Measurements from ENCODE around the gene ADGRB3.
A peak's percentile ranks its signal among the peaks of the same experiment; 100 is the strongest.
"Not testable (repeated sequence)": the region's sequence is repeated elsewhere in the genome, so short reads cannot be mapped to it uniquely, and the experiment has no call there.

The ADGRB3 gene

DNA sequence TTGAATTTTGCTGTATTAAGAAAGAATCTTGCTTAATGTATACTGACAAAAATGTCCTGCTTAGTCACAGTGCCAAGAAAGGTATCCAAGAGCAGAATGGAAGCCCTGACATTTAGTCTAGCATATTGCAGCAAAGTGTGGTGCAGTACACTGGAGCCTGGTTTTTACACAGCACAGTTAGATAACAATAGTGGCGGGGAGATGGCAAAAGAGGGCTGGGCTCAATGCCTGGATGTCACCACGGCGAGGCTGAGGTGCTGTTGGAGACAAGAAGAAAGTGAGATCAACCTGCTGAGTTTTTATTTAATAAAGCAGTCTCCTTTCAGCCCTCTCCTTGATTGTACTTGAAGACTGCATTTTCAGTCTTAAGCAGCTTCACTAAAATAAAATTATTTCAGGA, 735.7 kb downstream of the ADGRB3 start:
- no peak for DNase-seq

DNA sequence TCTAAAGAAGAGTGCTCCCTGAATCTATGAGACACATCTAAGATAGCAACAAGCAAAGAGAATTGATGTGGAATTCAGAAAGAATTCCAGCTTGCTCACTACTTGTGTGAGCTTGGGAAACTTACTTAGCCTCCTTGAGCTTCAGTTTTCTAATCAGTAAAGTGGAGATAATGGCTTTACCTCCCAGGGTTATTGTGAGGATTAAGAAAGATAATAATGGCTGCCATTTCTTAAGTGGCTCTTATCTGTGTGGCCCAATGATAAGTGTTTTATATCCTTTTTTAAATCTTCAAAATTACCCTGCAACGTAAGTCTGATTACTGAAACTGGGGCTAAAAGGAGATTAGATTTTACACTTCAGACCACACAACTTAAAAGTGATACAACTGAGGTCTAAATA, 743.2 kb downstream of the ADGRB3 start:
- no peak for DNase-seq

DNA sequence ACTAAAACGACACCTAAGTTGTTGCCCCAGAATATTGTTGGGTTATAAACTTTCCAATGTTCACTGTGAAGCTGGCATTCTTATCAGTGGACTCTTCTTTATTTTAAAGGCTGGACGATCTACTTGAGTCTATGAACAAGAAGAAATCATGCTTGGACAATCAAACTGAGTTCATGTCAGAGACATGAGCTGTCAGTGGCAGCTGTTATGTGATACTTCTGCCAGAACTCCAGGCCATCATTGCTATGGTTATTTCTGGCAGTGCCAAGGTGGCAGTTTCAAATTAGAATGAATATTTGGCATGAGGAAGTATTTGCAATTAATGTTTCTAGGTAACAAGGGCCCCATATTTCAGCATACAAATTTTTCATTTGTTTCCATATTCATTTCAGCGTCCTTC, 744.4 kb downstream of the ADGRB3 start:
- DNase-seq: no peak

DNA sequence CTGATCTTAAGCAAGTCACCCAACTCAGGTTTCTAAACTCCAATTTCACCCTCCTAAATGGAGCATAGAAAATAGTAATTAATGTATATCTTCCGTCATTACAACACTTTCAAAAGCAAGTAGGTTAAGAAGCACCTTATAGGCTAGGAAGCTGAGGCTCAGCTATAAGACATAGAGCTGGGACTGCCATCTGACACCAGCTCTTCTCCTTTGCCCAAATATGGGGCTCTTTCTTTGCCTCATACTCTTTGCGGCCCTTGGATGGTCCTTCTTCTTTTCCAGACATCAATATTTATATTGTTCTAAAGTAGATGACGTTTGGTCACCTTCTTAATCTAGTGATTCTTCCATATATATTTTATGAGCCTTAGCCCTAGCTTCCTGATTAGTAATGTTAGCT, 748.5 kb downstream of the ADGRB3 start:
- DNase-seq: no peak

DNA sequence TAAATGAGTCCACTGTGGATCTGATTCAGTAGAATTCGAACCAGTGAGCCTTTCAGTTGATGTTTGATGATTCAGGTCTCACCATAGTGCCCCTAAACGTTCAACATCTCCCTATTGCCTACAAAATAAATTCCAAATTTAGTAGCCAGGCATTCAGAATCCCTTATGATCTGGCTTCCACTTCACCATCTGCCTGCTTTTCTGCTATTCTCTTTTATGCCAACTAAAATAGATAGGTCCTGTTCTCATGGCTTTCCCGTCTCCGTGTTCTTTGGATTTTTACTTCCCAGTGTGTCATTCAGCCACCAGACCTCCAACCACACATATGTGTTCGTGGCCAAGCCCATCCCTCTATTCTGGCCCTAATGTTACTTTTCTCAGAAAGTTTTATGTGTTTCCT, 751.3 kb downstream of the ADGRB3 start:
- no peak for DNase-seq

DNA sequence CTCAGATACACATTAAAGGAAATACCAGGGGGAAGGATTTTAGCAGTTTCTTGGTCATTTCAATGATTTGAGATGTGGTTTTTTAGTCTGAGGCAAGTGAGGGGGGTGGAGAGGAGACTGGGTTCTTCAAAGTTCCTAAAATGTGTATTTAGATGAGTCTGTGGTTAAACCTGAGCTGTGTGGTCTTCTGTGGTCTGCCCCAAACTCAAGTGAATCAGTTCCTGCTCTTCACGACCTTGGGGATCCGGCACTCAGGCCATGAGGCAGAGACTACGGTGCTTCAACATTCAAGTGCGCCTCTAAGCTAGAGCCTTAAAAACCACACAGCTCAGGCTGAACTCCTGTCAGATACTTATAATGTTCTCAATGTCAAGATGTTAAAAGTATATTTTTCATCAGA, 755.0 kb downstream of the ADGRB3 start:
- no peak for DNase-seq

DNA sequence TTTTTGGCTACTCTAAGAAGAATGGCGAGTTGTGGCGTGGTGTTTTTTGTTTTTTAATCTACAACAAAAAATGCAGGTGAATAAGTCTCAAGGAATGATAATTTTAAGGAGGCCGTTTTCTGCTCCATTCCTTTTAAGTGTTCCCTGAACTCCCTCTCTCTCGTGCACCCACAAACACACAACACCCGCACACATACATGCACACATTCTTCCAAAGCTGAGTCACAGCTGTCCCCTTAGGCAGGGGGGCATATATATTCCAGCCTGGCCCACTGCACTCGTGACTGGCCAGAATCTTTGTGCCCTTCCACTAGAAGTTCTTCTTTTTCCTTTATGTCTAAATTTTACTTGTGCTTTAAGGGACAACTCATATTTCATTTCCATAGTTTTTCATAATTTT, 756.0 kb downstream of the ADGRB3 start:
- no peak for DNase-seq

DNA sequence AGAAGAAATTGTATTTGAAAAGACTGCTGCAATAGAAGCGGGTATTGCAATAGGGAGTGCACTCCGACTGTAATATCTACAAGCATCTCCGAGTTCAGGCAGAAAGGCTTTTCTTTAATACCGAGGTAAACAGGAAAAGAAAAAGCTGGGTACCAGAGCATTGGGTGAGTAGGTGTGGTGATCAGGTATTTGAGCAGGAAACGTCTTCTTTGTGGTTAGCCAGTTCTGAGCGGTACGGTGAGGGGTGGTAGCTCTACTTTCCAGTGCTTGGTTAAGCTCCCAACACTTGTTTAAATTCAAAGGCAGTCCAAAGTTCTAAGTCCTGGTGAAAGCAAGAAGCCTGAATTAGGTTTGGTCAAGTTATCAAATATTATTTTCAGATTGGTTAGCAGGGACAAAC, 757.7 kb downstream of the ADGRB3 start:
- DNase-seq: no peak

DNA sequence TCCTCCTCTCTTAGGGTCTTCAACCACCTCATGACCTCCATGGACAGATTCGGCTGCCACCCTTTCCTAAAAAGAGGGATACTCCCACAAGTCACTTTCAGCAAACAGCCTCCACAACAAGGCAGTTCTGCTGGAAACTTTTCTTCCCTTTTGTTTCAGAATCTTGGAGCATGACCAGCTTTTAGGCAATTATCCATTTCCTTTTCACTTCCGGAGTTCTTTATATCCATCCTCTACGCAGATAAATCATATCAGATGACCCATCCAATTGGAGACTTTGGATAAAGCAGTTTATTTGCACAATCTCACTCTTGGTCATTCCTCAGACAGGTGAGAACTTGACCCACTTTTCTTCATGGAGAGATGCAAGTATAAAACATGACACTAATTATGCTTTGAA, 763.2 kb downstream of the ADGRB3 start:
- DNase-seq: no peak

DNA sequence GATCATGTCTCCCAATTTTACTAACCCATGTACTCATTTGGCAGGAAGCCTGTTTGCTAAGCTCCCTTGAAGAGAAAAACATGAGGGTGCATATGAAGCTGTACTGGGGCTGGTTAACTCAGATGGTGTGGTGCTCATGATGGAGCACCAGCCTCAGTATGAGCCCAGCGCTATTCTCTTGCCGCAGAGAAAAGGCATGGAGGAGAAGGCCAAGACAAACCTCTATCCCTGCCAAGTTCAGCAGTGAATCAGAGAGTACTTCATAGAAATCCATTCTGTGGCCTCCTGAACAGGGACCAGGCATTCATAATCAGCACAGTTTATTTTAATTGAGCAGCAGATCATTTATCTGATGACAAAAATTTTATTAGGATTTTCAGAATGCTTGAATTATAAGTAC, 763.6 kb downstream of the ADGRB3 start:
- peak in 1 of 2 donors; percentile 11 for DNase-seq

DNA sequence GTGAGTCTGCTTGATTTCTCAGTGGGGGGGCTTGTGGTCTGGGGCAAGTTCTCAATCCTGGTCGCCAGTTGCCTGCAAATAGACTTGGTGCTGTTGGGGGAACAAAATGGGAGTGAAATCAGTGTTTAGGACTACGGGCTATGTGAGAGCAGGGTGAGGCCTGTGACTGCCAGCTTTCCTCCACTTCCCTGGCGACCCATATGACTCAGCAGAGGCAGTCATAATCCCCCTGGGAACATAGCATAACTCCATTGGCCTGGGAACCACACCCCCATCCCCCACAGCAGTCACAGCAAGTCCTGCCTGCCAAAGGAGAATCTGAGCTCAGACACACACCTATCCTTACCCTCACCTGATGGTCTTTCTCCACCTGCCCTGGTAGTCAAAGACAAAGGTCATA, 773.8 kb downstream of the ADGRB3 start:
- no peak for DNase-seq

DNA sequence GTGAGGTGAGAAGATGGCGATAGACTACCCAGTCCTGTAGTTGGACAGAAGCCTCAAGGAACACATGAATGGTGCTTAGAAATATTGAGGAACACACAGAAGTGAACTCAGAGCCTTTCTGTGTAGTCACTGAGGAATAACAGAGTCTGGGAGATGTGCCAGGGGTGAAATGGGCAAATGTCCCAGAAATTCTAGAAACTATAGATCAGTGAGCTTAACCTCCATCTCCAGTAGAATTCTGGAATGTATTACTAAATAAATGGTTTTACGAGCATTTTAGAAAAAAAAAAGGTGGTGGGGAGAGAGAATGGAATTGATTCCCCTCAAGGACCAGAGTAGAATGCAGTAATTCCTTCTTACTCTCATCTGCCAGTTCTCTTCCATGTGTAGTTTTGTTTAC, 781.7 kb downstream of the ADGRB3 start:
- DNase-seq: no peak

DNA sequence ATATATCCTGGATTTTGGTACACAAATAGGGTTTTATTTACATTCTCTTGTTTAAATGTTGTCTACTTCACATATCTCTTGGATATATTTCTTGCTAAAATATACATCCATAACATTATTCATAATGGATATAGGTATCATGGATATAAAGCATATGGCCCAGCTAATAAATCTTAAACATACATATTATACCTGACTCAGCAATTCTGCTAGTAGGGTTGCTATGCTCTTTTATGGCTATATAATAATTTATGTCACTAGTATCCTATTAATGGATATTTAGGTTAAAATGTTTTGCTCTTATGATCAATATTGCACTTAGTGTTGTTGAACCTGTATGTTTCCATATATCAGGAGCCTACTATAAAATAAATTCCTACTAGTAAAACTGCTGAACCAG, 786.2 kb downstream of the ADGRB3 start:
- no peak for DNase-seq

DNA sequence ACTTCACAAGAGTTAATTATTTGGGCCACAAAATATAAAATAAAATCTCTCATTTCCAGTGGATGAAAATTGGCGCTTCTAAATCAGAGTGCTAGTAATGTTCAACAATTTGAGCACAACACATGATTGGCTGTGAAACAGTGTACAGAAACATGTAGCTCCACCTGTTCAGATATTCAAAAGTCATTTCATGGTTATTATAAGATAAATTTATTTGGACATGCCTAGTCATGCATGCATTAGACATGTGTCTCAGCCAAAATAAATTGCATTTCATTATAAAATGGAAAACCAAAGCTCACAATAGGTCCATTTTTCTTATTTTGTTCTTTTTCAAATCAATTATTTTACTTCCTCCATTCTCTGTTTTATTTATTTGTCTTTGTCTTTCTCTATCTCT, 786.9 kb downstream of the ADGRB3 start:
- DNase-seq: no peak

DNA sequence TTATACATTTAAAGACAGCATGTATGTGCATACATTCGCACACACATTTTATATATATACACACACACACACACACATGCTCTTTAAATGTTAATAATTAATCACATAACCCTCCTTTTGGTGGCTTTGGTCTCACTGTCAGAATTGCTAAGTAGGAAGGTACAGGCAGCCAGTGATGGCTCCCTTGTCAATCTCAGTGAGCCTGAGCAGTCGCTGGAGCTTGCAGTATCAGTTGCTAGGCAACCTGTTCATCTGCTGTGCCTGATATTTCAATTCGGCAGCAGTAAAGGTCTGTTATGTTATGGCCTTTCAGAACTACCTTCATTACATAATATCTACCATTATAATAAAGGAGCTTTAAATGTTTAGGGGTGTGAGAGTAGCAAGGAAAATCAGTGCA, 787.4 kb downstream of the ADGRB3 start:
- peak in 1 of 2 donors; percentile 15 for DNase-seq

DNA sequence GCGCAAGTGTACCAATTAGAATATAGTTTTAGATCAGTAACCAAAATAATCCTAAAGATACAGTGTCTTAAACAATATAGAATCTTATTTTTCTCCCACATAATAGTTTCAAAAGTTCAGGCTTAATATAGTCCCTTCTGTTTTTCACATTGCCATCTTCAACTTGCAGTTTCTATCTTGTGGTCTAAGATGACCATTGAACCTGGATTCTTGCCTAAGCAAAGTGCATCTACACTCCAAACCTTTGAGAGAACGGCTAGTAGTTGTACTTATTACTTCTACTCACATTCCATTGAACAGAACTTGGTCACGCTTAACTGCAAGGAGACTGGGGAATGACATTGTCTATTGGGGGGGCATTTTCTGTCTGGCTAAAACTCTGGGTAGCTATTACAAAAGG, 788.7 kb downstream of the ADGRB3 start:
- DNase-seq: no peak

DNA sequence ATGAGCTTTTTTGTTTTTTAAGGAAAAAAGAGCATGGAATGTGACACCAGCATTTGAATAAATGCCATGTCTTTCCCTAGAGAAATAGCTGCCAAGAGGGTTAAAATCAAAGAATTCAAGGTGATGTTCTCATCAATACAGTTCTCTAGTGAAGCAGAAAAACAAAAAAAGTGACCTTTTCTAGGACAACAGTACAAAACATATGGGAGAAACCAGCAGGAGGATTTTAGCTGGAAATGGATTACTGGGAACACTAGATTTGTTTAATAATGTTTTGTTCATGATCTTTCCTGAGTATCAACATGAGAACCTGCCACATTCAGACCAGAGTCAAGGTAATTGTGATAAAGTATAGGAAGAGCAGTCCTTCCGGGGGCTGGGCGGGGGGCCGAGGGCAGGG, 789.5 kb downstream of the ADGRB3 start:
- DNase-seq: no peak

DNA sequence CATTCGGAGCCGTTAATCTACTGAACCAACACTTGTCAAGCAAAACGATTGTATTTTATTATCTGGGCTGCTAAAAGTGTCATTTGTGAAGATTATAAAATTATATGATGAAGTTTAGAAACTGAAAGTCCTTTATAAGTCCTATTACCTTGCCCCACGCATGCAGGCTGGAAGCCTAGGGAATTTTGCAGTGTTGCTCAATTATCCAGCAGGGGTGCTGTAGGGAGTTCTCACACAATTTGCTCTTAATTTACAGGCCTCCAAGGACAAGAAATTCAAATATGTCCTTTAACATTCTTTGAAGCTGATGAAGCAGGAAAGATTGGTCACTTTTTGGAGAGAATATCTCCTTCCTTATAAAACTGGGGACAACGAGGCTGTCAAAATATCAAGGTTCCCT, 792.8 kb downstream of the ADGRB3 start:
- no peak for DNase-seq

DNA sequence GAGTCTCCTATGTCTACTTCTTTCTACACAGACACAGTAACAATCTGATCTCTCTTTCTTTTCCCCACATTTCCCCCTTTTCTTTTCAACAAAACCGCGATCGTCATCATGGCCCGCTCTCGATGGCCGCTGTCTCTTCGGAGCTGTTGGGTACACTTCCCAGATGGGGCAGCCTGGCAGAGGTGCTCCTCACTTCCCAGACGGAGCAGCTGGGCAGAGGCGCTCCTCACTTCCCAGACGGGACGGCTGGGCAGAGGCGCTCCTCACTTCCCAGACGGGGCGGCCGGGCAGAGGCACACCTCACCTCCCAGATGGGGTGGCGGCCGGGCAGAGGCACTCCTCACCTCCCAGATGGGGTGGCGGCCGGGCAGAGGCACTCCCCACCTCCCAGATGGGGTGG, 797.1 kb downstream of the ADGRB3 start:
- not testable (repeated sequence) for DNase-seq

DNA sequence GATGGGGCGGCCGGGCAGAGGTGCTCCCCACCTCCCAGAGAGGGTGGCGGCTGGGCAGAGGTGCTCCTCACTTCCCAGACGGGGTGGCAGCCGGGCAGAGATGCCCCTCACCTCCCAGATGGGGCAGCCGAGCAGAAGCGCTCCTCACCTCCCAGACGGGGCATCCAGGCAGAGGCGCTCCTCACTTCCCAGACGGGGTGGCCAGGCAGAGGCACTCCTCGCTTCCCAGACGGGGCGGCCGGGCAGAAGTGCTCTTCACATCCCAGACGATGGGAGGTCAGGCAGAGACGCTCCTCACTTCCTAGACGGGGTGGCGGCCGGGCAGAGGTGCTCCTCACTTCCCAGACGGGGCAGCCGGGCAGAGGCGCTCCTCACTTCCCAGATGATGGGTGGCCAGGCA, 798.0 kb downstream of the ADGRB3 start:
- DNase-seq: not testable (repeated sequence)

DNA sequence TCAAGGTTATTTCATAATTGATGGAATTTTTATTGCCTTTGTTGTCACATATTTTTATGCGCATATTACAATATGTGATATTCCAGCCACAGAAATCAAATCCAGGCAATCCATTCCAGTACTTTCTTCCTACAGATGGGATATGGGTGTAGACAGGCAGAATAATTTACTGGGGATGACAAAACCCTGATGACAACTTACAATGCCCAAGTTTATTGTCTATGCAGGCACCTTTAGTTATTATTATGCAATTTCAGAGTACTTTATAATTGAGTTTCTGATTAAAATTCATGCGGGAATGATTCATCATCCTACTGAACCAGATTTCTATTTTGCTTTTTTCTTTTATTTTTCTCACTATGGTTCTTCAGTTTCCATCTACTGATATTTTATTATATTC, 803.0 kb downstream of the ADGRB3 start:
- DNase-seq: no peak
